Liver (tissue), 3 donors: ENCODE results near the gene ZNF326.

Source experiments
- FOXA1 ChIP-seq: IDR thresholded peaks from 2 replicates; pipeline ENCODE4 v1.6.1; 2016; ENCODE audit warnings: antibody characterized with exemption
- HNF4G ChIP-seq: IDR thresholded peaks from 2 replicates; pipeline ENCODE4 v1.6.1; 2016; ENCODE audit warnings: antibody characterized with exemption
- JUND ChIP-seq, 2 donors: IDR thresholded peaks; 2 replicates each; pipeline ENCODE4 v1.6.1; 2016; ENCODE audit warnings: antibody characterized with exemption in 2 of 2
- NR2F2 ChIP-seq: IDR thresholded peaks from 2 replicates; pipeline ENCODE4 v1.6.1; 2016; ENCODE audit warnings: antibody characterized with exemption
- RAD21 ChIP-seq, 2 donors: IDR thresholded peaks; 2 replicates each; pipeline ENCODE4 v1.6.1; 2016; ENCODE audit warnings: antibody characterized with exemption in 2 of 2, mild to moderate bottlenecking in 2 of 2
- SP1 ChIP-seq: IDR thresholded peaks from 2 replicates; pipeline ENCODE4 v1.6.1; 2018; ENCODE audit warnings: antibody characterized with exemption, mild to moderate bottlenecking
- TAF1 ChIP-seq: conservative IDR thresholded peaks from 2 replicates; pipeline ENCODE4 v1.6.1; 2016; ENCODE audit warnings: antibody characterized with exemption, mild to moderate bottlenecking
- YY1 ChIP-seq: IDR thresholded peaks from 2 replicates; pipeline ENCODE4 v1.6.1; 2016; ENCODE audit warnings: antibody characterized with exemption, mild to moderate bottlenecking
- TF ChIP-seq, protein P1 (sequence below): fragments of 150-350 bp; IDR thresholded peaks from 2 replicates; pipeline ENCODE4 v1.5.1; 2017; ENCODE audit warnings: improper control_type of control experiment, low read depth, low read length; ENCODE audit not compliant: missing input control
- TF ChIP-seq, protein P2 (sequence below): IDR thresholded peaks from 2 replicates; pipeline ENCODE4 v1.6.1; 2016; ENCODE audit warnings: antibody characterized with exemption, mild to moderate bottlenecking
- TF ChIP-seq, protein P3 (sequence below): IDR thresholded peaks from 2 replicates; pipeline ENCODE4 v1.6.1; 2016; ENCODE audit warnings: antibody characterized with exemption
- TF ChIP-seq, protein P4 (sequence below): IDR thresholded peaks from 2 replicates; pipeline ENCODE4 v1.6.1; 2016; ENCODE audit warnings: antibody characterized with exemption
- TF ChIP-seq, protein P5 (sequence below): IDR thresholded peaks from 2 replicates; pipeline ENCODE4 v1.6.1; 2016; ENCODE audit warnings: antibody characterized with exemption
- donor health status: healthy.
- donor health status: healthy.

DNA sequence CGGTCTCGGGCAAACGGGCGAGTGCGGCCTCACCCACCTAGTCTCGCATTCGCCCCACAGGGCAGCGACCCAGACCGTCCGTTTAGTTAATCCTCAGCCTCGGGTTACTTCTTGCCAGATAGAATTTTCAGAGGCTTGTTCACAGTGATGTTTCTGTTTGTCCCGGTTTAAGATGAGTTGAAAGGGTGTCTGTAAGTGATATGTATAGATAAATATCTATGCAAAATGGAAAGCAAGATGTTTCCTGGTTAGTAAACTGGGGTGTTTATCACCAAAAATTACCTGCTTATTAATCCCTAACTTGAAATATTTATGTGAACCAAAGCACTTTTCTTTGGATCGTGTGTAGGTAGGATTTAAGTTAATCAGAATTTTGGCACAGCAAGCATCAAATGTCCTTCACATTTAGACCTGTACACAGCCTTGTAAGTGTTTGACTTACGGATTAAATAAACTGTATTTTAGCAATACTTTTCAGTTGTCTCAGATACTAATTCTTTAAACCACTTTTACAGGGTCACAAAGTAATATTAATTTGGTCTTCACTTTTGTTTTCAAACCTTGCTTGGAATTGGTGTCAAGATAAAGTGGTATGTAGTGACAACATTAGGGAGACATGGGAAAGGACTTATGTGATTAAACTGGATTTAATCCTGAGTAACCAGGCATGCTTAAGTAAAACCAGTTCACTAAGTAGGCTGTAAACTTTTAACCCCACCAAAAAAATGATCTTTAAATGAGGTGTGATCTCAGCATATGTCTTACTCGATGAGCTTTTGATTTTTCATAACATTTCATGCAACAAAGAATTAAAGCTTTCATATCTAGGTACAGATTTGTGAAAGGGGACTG lies 914 bp downstream of the ZNF326 start:
- TF ChIP-seq, protein P1, sequence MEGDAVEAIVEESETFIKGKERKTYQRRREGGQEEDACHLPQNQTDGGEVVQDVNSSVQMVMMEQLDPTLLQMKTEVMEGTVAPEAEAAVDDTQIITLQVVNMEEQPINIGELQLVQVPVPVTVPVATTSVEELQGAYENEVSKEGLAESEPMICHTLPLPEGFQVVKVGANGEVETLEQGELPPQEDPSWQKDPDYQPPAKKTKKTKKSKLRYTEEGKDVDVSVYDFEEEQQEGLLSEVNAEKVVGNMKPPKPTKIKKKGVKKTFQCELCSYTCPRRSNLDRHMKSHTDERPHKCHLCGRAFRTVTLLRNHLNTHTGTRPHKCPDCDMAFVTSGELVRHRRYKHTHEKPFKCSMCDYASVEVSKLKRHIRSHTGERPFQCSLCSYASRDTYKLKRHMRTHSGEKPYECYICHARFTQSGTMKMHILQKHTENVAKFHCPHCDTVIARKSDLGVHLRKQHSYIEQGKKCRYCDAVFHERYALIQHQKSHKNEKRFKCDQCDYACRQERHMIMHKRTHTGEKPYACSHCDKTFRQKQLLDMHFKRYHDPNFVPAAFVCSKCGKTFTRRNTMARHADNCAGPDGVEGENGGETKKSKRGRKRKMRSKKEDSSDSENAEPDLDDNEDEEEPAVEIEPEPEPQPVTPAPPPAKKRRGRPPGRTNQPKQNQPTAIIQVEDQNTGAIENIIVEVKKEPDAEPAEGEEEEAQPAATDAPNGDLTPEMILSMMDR = no peak
- TF ChIP-seq, protein P2, sequence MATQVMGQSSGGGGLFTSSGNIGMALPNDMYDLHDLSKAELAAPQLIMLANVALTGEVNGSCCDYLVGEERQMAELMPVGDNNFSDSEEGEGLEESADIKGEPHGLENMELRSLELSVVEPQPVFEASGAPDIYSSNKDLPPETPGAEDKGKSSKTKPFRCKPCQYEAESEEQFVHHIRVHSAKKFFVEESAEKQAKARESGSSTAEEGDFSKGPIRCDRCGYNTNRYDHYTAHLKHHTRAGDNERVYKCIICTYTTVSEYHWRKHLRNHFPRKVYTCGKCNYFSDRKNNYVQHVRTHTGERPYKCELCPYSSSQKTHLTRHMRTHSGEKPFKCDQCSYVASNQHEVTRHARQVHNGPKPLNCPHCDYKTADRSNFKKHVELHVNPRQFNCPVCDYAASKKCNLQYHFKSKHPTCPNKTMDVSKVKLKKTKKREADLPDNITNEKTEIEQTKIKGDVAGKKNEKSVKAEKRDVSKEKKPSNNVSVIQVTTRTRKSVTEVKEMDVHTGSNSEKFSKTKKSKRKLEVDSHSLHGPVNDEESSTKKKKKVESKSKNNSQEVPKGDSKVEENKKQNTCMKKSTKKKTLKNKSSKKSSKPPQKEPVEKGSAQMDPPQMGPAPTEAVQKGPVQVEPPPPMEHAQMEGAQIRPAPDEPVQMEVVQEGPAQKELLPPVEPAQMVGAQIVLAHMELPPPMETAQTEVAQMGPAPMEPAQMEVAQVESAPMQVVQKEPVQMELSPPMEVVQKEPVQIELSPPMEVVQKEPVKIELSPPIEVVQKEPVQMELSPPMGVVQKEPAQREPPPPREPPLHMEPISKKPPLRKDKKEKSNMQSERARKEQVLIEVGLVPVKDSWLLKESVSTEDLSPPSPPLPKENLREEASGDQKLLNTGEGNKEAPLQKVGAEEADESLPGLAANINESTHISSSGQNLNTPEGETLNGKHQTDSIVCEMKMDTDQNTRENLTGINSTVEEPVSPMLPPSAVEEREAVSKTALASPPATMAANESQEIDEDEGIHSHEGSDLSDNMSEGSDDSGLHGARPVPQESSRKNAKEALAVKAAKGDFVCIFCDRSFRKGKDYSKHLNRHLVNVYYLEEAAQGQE = no peak
- TF ChIP-seq RAD21 (IDR thresholded peaks at IDR 0.05) (no peak), YY1 (no peak), NR2F2 (no peak), JUND (IDR thresholded peaks at IDR 0.05) (no peak), HNF4G (no peak), TAF1 (no peak), SP1 (no peak), FOXA1 (no peak)
- TF ChIP-seq, protein P3, sequence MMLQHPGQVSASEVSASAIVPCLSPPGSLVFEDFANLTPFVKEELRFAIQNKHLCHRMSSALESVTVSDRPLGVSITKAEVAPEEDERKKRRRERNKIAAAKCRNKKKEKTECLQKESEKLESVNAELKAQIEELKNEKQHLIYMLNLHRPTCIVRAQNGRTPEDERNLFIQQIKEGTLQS = no peak
- TF ChIP-seq, protein P4, sequence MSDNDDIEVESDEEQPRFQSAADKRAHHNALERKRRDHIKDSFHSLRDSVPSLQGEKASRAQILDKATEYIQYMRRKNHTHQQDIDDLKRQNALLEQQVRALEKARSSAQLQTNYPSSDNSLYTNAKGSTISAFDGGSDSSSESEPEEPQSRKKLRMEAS = no peak
- TF ChIP-seq, protein P5, sequence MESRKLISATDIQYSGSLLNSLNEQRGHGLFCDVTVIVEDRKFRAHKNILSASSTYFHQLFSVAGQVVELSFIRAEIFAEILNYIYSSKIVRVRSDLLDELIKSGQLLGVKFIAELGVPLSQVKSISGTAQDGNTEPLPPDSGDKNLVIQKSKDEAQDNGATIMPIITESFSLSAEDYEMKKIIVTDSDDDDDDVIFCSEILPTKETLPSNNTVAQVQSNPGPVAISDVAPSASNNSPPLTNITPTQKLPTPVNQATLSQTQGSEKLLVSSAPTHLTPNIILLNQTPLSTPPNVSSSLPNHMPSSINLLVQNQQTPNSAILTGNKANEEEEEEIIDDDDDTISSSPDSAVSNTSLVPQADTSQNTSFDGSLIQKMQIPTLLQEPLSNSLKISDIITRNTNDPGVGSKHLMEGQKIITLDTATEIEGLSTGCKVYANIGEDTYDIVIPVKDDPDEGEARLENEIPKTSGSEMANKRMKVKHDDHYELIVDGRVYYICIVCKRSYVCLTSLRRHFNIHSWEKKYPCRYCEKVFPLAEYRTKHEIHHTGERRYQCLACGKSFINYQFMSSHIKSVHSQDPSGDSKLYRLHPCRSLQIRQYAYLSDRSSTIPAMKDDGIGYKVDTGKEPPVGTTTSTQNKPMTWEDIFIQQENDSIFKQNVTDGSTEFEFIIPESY = no peak
